Prostate gland (tissue), 2 donors: ENCODE data around the gene LGR6.

Experiments used
- CTCF ChIP-seq, 4 experiments: fragments of 200-600 bp in 2 of 4; fragments of 450-650 bp in 2 of 4; sonication (generic) in 2 of 4; IDR thresholded peaks; 1 replicate in 3 of 4; 2 replicates in 1 of 4; pipeline ENCODE4 v1.5.1; 2016 to 2019; ENCODE audit warnings: antibody characterized with exemption in 4 of 4, mild to moderate bottlenecking in 2 of 4, moderate library complexity in 2 of 4
- POLR2A ChIP-seq: fragments of 450-650 bp; IDR thresholded peaks from one replicate; pipeline ENCODE4 v1.6.1; 2016; ENCODE audit warnings: antibody characterized with exemption, mild to moderate bottlenecking

GRCh38 chr1:202202500-202203168, 9.0 kb downstream of the LGR6 start:
- TF ChIP-seq CTCF (IDR thresholded peaks at IDR 0.05): no peak
- TF ChIP-seq POLR2A: no peak
